ENCODE results near the gene C2.
"Not testable (repeated sequence)": the region's sequence is repeated elsewhere in the genome, so short reads cannot be mapped to it uniquely, and the experiment has no call there.

C2 gene

DNA sequence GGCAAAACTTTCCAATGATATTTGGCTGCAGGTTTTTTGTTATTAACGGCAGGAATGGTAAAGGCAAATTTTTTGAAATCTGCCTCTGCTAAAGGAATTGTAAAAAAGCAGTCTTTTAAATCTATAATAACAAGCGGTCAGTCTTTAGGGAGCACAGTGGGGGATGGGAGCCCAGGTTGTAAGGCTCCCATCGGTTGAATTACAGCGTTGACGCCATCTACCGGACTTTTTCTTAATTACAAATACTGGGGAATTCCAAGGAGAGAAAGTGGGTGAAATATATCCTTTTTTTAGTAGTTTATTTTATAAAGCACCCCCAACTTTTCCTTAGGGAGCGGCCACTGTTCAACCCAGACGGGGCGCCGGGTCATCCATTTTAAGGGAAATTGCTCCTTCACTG lies 61.8 kb downstream of the C2 start:
- not testable (repeated sequence) for H3K9ac ChIP-seq (ENCODE audit: insufficient read length, low read depth); H3K36me3 ChIP-seq (ENCODE audit: insufficient read depth, insufficient read length, low read length); H3K27me3 ChIP-seq (ENCODE audit: insufficient read depth, insufficient read length); H3K4me3 ChIP-seq (ENCODE audit: insufficient read length, low read depth); H3K9me3 ChIP-seq (ENCODE audit: insufficient read depth, low read length); H3K4me1 ChIP-seq (ENCODE audit: insufficient read depth, insufficient read length); DNase-seq (ENCODE audit: low read depth, low spot score)

DNA sequence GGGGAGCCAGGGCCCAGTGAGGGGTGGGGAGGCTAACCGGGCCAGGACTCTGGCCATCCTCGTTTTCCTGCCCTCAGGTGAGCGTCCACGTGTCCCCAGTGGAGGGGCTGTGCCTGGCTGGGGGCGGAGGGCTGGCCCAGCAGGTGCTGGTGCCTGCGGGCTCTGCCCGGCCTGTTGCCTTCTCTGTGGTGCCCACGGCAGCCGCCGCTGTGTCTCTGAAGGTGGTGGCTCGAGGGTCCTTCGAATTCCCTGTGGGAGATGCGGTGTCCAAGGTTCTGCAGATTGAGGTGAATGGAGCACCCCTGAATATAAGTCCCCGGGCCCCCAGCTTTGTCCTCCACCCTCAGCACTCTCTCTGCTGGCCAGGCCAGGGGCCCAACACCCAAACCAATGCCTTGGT lies 66.9 kb downstream of the C2 start:
- not testable (repeated sequence) for H3K4me3 ChIP-seq (ENCODE audit: insufficient read length, low read depth); H3K9ac ChIP-seq (ENCODE audit: insufficient read length, low read depth); H3K4me1 ChIP-seq (ENCODE audit: insufficient read depth, insufficient read length); H3K36me3 ChIP-seq (ENCODE audit: insufficient read depth, insufficient read length, low read length); H3K27me3 ChIP-seq (ENCODE audit: insufficient read depth, insufficient read length); H3K9me3 ChIP-seq (ENCODE audit: insufficient read depth, low read length); DNase-seq (ENCODE audit: low read depth, low spot score)
